ACHN (cell line): ENCODE results near the gene ANKS4B.
"Not testable (repeated sequence)": the region's sequence is repeated elsewhere in the genome, so short reads cannot be mapped to it uniquely, and the experiment has no call there.

Source experiments
- DNase-seq: peaks from one replicate; pipeline ENCODE4 v3.0.0-alpha.2; 2015
- in situ Hi-C: cut with HindIII; loops from 2 replicates; pipeline ENCODE4 v1.10.0; 2017; ENCODE audit warnings: low sequenced_read_pairs, low pct_ligation_motif_present, low pct_unique_long_range_greater_than_20kb

ANKS4B gene

GRCh38 chr16:21208446-21209230 lies 24.9 kb upstream of the ANKS4B start:
- no peak for DNase-seq
- in situ Hi-C loops = no loop called here

- in situ Hi-C loops = no loop called here
- no peak for DNase-seq
Observed at GRCh38 chr16:21211486-21211885, 22.0 kb upstream of the ANKS4B start, which contains the start of gene ZP2. Gene ZP2 (minus strand): TSS chr16:21211574. CDS start chr16:21211547, 27 bp downstream.

DNA sequence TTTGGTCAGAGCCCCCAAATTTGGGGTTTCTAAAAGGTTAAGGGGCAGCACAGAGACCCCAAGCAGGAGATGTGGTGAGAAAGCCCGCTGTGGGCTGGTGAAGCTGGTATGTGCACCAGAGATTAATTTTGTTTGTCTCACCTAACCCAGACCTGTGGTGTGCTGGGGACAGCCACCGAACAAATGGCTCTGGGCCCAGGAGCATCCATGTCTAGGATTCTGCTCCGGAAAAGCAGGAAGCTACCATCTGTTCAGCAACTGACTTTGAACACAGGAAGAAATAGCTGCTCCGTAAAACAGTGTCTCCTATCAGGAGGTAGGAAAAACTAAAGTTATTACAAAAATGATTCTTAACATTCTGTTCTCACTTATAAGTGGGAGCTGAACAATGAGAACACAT lies 19.4 kb upstream of the ANKS4B start:
- no peak for DNase-seq
- in situ Hi-C loops = no loop called here

DNA sequence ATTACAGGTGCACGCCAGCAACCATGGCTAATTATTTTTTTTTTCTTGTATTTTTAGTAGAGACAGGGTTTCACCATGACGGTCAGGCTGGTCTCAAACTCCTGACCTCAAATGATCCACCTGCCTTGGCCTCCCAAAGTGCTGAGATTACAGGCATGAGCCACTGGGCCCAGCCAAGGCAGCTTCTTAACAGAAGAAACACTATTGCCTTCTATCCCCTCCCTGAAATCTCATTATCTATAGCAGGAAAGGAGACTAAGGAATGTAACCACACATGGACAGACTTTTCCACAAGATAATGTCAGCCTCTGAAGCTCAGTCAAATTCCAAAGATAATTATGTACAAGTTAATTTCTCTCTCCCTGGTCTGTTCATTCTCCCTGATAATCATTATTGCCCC lies 16.4 kb upstream of the ANKS4B start:
- in situ Hi-C loops = no loop called here
- no peak for DNase-seq

DNA sequence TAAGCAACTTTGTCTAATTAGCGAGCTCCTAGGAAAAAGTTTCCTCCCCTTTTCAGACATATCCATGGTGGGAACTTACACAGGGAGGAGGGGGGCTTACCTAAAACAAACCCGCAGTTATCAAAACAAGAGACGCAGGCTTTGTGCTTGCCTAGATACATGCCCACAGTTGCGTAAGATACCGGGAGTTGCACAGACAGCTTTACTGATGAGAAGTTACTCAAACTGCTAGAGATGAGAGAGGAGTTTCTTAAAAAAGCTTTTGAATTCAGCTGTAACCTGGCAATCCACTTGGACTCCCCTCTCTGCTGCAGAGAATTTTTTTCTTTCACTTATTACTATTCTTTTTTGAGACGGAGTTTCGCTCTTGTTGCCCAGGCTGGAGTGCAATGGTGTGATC lies 15.3 kb upstream of the ANKS4B start:
- in situ Hi-C loops = no loop called here
- no peak for DNase-seq

DNA sequence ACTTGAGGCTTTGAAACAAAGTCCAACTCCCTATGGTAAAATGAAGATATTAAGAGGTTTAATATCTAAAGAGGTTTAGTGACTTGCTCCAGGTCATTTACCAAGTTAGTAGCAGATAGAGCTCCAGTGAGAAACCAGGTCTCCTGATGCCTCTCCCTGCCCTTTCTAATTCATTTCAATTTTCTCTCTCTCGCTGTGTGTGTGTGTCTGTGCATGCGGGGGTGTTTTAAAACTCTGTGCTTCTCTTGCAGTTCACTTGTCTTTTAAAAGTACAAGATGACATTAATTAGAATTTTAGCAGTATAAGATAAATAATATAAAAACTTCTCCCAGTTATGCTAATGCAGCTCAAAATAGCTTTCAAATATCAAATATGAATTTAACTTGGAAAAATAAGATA lies 13.9 kb upstream of the ANKS4B start:
- DNase-seq = no peak
- in situ Hi-C loops = no loop called here

DNA sequence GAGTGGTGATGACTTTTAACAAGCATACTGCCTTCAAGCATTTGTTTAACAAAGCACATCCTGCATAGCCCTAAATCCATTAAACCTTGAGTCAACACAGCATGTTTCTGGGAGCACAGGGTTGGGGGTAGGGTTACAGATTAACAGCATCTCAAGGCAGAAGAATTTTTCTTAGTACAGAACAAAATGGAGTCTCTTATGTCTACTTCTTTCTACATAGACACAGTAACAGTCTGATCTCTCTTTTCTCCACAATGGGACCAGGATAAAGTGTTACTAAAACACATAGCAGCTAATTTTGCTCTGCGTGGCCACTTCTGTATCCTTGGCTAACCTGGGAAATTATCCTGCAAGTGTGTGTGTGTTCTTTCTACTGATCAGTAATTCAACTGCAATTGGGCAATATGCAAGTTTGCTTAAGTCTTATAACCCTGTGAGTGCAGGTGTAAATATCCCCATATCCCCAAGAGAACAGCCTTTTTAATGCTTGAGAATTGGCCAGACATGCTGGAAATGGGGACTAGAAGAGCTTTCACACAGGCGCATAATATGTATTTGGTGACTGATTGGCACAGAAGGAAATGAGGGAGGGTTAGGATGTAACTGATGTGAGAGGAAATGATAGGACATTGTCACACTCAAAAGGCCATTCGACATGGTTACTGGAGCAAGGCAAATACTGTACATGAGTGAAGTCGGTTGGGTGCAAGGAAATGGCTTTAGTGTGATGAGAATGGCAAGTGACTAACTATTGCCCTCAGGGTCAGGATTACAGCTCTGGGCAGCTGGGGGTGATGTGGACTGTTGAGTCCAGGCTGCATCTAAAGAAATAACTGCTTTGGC lies 10.8 kb upstream of the ANKS4B start:
- in situ Hi-C loops = no loop called here
- DNase-seq = peak; percentile 81

GRCh38 chr16:21223787-21224186 lies 9.7 kb upstream of the ANKS4B start:
- no peak for DNase-seq

GRCh38 chr16:21224800-21225199 lies 8.7 kb upstream of the ANKS4B start:
- DNase-seq = no peak
- in situ Hi-C loops = no loop called here

More at GRCh38 chr16:21223787-21224186, 9.7 kb upstream of the ANKS4B start:
- in situ Hi-C loops = no loop called here

DNA sequence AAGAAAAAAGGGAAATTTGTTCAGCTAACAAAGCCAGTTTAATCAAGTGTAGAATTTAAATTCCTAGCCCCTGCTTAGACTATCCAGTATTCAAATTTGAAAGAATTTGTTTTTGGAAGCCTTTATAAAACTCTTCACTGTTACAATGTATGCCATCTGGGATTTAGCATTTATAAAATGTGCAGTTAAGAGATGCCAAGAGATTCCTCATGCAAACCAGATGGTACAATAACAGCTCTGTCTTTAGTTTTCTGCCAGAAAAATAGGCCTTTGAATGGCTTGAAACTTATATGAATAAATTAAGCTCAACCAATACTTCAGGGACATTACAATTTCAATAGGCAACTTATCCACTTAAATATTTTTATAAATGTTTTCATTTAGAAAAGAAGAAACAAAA lies 6.8 kb upstream of the ANKS4B start:
- DNase-seq = no peak
- in situ Hi-C loops = no loop called here

GRCh38 chr16:21227866-21228265 lies 5.6 kb upstream of the ANKS4B start:
- in situ Hi-C loops = no loop called here
- DNase-seq = no peak

DNA sequence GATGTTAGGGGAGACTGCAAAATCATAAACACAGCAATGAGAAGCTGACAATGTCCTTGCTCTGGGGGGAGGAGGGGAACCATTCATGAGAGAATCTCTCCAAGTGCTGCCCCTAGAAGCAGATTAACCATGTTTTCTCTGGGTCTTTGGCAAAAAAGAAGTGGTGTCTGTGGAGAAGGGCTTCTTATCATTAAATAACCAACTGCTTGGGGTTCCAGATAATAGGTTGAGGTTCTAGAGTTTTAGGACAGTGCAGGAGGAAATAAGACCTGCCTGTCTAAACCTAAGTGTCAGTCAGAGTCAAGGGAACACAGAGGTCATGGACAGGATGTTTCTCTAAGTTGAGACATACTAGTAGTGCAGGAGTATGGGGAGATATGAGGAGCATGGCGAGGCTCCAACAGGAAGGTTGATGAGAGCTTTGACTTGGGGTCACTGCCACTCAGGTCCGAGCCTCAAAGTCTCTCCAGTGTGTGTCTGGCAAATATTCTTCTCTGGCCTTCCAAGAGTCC lies 5.1 kb upstream of the ANKS4B start:
- in situ Hi-C loops = no loop called here
- DNase-seq = no peak

GRCh38 chr16:21233045-21233520 lies 416 bp upstream of the ANKS4B start:
- DNase-seq = no peak
- in situ Hi-C loops = no loop called here

DNA sequence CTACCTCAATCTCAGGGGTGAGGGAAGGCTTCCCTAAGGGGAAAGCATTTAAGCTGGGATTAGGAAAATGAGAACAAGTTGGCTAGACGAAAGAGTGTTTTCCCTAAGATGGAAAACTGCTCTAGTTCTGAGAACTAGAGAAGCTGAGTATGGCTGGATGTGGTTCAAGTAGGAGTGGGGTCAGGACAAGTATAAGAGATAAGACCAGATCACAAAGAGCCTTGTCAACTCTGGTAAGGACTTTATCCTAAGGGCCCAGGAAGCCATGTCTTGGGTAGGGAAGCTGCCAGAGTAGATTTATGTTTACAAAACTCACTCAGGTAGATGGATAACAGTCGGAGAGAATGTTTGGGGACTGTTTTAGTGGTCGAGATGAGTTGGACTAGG lies 1.7 kb downstream of the ANKS4B start:
- in situ Hi-C loops = no loop called here
- no peak for DNase-seq

- in situ Hi-C loops = no loop called here
- no peak for DNase-seq
Observed at GRCh38 chr16:21236831-21237230, 3.3 kb downstream of the ANKS4B start.

DNA sequence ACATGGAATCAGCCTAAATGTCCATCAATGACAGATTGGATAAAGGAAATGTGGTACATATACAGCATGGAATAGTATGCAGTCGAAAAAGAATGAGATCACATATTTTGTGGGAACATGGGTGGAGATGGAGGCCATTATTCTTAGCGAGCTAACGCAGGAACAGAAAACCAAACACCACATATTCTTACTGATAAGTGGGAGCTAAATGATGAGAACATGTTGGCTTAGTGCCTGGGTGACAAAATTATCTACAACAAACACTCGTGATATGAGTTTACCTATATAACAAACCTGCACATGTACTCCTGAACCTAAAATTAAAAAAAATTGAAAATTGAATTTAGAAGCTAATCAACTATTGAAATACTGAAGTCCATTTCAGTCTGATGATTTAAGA lies 6.1 kb downstream of the ANKS4B start:
- DNase-seq = no peak
- in situ Hi-C loops = no loop called here

GRCh38 chr16:21242756-21243155 lies 9.3 kb downstream of the ANKS4B start:
- no peak for DNase-seq
- in situ Hi-C loops = no loop called here

DNA sequence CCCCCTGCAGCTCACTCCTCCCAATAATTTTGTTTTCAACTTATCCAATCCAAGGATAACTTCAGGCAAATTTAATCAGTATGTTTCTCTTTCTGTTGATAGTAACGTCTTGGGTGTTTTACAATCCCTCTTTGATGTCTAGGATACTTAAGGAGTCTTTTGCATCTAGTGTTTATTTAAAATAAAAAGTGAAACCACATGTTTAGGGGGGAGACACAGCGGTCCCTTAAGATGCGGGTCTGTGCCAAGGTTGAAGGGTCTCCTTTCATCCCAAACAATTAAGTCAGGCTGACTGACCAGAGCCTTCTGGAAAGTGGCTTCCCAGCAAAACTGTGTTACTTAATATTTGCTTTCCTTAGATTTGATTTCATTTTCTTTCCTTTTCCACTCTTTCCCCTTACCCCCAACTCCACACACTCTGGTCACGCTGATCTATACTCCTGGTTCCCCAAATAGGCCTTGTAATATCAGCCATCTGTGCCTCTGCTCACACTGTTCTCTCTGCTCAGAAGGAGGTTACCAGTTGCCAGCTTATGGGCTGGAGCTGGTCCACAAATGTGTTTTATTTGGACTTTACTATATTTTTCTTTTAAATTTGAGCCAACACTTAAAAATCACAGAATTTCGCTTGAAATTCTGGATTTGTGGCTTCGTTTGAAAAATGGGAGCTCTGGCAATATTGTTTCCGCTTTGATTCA lies 11.2 kb downstream of the ANKS4B start:
- in situ Hi-C loops = no loop called here

GRCh38 chr16:21248179-21248578 lies 14.7 kb downstream of the ANKS4B start:
- in situ Hi-C loops, DNase-seq: not testable (repeated sequence)

More for the DNA sequence above, 11.2 kb downstream of the ANKS4B start:
- no peak for DNase-seq
